Islet precursor cell (in vitro differentiated cells): ENCODE measurements around the gene STX7.

Source experiments
- DNase-seq: peaks from one replicate; pipeline ENCODE4 v3.0.0-alpha.2; 2018

Gene STX7

GRCh38 chr6:132466952-132467351, 46.0 kb downstream of the STX7 start:
- DNase-seq: no peak

- no peak for DNase-seq
Observed at GRCh38 chr6:132465530-132466485, 47.1 kb downstream of the STX7 start.

- peak; percentile 55 for DNase-seq
Observed at GRCh38 chr6:132464538-132465256, 48.2 kb downstream of the STX7 start.

- DNase-seq: no peak
Observed at GRCh38 chr6:132461958-132462357, 51.0 kb downstream of the STX7 start.

GRCh38 chr6:132459605-132459952, 53.3 kb downstream of the STX7 start:
- DNase-seq: no peak

GRCh38 chr6:132458887-132459604, 53.9 kb downstream of the STX7 start:
- no peak for DNase-seq

- peak; percentile 72 for DNase-seq
Observed at GRCh38 chr6:132456700-132457143, 56.2 kb downstream of the STX7 start.

- no peak for DNase-seq
Observed at GRCh38 chr6:132446855-132447241, 66.1 kb downstream of the STX7 start.

- DNase-seq: no peak
Observed at GRCh38 chr6:132446141-132446854, 66.6 kb downstream of the STX7 start.

- no peak for DNase-seq
Observed at GRCh38 chr6:132445201-132445951, 67.5 kb downstream of the STX7 start.

- DNase-seq: no peak
Observed at GRCh38 chr6:132443206-132443605, 69.7 kb downstream of the STX7 start.

GRCh38 chr6:132430110-132430509, 82.8 kb downstream of the STX7 start:
- DNase-seq: no peak

- no peak for DNase-seq
Observed at GRCh38 chr6:132425176-132425575, 87.7 kb downstream of the STX7 start.

GRCh38 chr6:132423839-132424238, 89.1 kb downstream of the STX7 start:
- DNase-seq: no peak

GRCh38 chr6:132418235-132418965, 94.5 kb downstream of the STX7 start:
- no peak for DNase-seq

GRCh38 chr6:132414761-132415160, 98.2 kb downstream of the STX7 start:
- peak; percentile 79 for DNase-seq

- DNase-seq: peak; percentile 69
Observed at GRCh38 chr6:132414322-132414721, 98.6 kb downstream of the STX7 start.

- DNase-seq: no peak
Observed at GRCh38 chr6:132413499-132413802, 99.5 kb downstream of the STX7 start.

- no peak for DNase-seq
Observed at GRCh38 chr6:132412656-132413498, 100.0 kb downstream of the STX7 start.

- DNase-seq: no peak
Observed at GRCh38 chr6:132411296-132411695, 101.6 kb downstream of the STX7 start.
